OCI-LY3 (cell line): ENCODE measurements around the gene MACROD2.

ENCODE experiments used
- CTCF ChIP-seq: fragments of 200-600, 300-600 bp; sonication (generic); IDR thresholded peaks from 2 replicates; pipeline ENCODE4 v1.5.1; 2014; ENCODE audit warnings: antibody characterized with exemption, low read length, low read depth
- EZH2phosphoT487 ChIP-seq: fragments of 200-600 bp; shearing (Covaris generic); IDR thresholded peaks from 2 replicates; pipeline ENCODE4 v1.6.1; 2018; ENCODE audit warnings: antibody characterized with exemption, mixed run types, low read depth

- TF ChIP-seq CTCF (no peak), EZH2phosphoT487 (no peak)
These were observed 2025.7 kb downstream of the MACROD2 start for GRCh38 chr20:16020971-16021370.
